IMR-90 (cell line): ENCODE data around the gene NR6A1. TPM values are rescaled to one million over a fixed set of nuclear protein-coding genes. Genes with fewer than 3 reads are reported as not detected.

Experiments used
- ATAC-seq: fragments of 200-7000 bp; cut with Tn5 transposase; 2 replicates; pipeline ENCODE4 v1.9.1; 2020; ENCODE audit warnings: low read depth, mild to moderate bottlenecking, moderate library complexity
- BruUV-seq: library from RNA; stranded (reverse); fragments of 400-500 nt; replicated peaks from 2 replicates; lab custom pipeline; 2021; lab: Mats Ljungman, UMichigan
- CTCF ChIA-PET: fragments of 300-600 bp; formaldehyde crosslinking; extraction: SDS; loops from one replicate; lab custom pipeline; 2021; ENCODE audit warnings: antibody characterized with exemption; lab: Yijun Ruan, JAX
- POLR2A ChIA-PET: fragments of 300-600 bp; sonication (Branson Sonifier 250); formaldehyde crosslinking; loops from one replicate; lab custom pipeline; 2022; ENCODE audit warnings: antibody characterized with exemption; ENCODE audit not compliant: unreplicated experiment; lab: Charles Lee
- DNase-seq: peaks from one replicate; pipeline ENCODE4 v3.0.0; 2013
- H2AFZ ChIP-seq: replicated peaks from 2 replicates; pipeline ENCODE3; 2013; ENCODE audit warnings: low read length, mild to moderate bottlenecking; ENCODE audit not compliant: poor library complexity
- H2AK5ac ChIP-seq: 2 replicates; pipeline ENCODE4 v1.6.1; 2013; ENCODE audit warnings: low read depth, low read length, inconsistent platforms
- H2AK9ac ChIP-seq: replicated peaks from 2 replicates; pipeline ENCODE3; 2013; ENCODE audit warnings: mild to moderate bottlenecking, low read depth, low read length, moderate library complexity; ENCODE audit not compliant: poor library complexity
- H2BK120ac ChIP-seq: 2 replicates; pipeline ENCODE4 v1.6.1; 2013; ENCODE audit warnings: low read depth, low read length, inconsistent platforms
- H2BK15ac ChIP-seq: 3 replicates; pipeline ENCODE4 v1.6.1; 2013; ENCODE audit warnings: low read depth, low read length, inconsistent platforms
- H2BK20ac ChIP-seq: 2 replicates; pipeline ENCODE4 v1.6.1; 2013; ENCODE audit warnings: low read depth, mild to moderate bottlenecking, inconsistent platforms, low read length, moderate library complexity
- H2BK5ac ChIP-seq: 2 replicates; pipeline ENCODE4 v1.6.1; 2013; ENCODE audit warnings: mild to moderate bottlenecking, low read depth, low read length, inconsistent platforms; ENCODE audit not compliant: poor library complexity, severe bottlenecking
- H3K14ac ChIP-seq: replicated peaks from 2 replicates; pipeline ENCODE4 v1.6.1; 2013; ENCODE audit warnings: low read depth, low read length, inconsistent platforms
- H3K18ac ChIP-seq: 2 replicates; pipeline ENCODE4 v1.6.1; 2013; ENCODE audit warnings: low read depth, low read length, control low read depth
- H3K23ac ChIP-seq: 2 replicates; pipeline ENCODE4 v1.6.1; 2013; ENCODE audit warnings: low read depth, low read length, inconsistent platforms
- H3K27ac ChIP-seq: 2 replicates; pipeline ENCODE4 v1.5.1; 2013; ENCODE audit warnings: mild to moderate bottlenecking, control low read depth, low read length; ENCODE audit not compliant: insufficient read depth
- H3K27me3 ChIP-seq: 2 replicates; pipeline ENCODE4 v1.6.1; 2013; ENCODE audit warnings: low read length; ENCODE audit not compliant: control insufficient read depth, insufficient read depth
- H3K36me3 ChIP-seq: 2 replicates; pipeline ENCODE4 v1.6.1; 2013; ENCODE audit warnings: low read length, mixed read lengths; ENCODE audit not compliant: control insufficient read depth, insufficient read depth
- H3K4ac ChIP-seq: 2 replicates; pipeline ENCODE4 v1.6.1; 2013; ENCODE audit warnings: low read depth, low read length, inconsistent platforms
- H3K4me1 ChIP-seq: 2 replicates; pipeline ENCODE4 v1.6.1; 2013; ENCODE audit warnings: low read length, mixed read lengths; ENCODE audit not compliant: control insufficient read depth, insufficient read depth
- H3K4me2 ChIP-seq: 2 replicates; pipeline ENCODE4 v1.6.1; 2013; ENCODE audit warnings: low read depth, mild to moderate bottlenecking, control low read depth, low read length, moderate library complexity
- H3K4me3 ChIP-seq: 2 replicates; pipeline ENCODE4 v1.5.1; 2013; ENCODE audit warnings: low read depth, mild to moderate bottlenecking, control low read depth, low read length, moderate library complexity; ENCODE audit not compliant: insufficient read depth
- H3K56ac ChIP-seq: 2 replicates; pipeline ENCODE4 v1.6.1; 2013; ENCODE audit warnings: low read length, inconsistent platforms; ENCODE audit not compliant: insufficient read depth; ENCODE audit errors: extremely low read depth
- H3K79me1 ChIP-seq, 2 experiments: 2 replicates each; pipeline ENCODE4 v1.6.1; 2013; ENCODE audit warnings: low read length in 2 of 2, inconsistent platforms in 1 of 2, low read depth in 1 of 2
- H3K9ac ChIP-seq: 2 replicates; pipeline ENCODE4 v1.6.1; 2013; ENCODE audit warnings: low read depth, low read length, control low read depth
- H3K9me1 ChIP-seq: 2 replicates; pipeline ENCODE4 v1.6.1; 2013; ENCODE audit warnings: low read length, inconsistent platforms; ENCODE audit not compliant: insufficient read depth
- H3K9me3 ChIP-seq: 2 replicates; pipeline ENCODE4 v1.6.1; 2013; ENCODE audit warnings: low read length; ENCODE audit not compliant: control insufficient read depth, insufficient read depth
- H4K20me1 ChIP-seq: 2 replicates; pipeline ENCODE4 v1.6.1; 2013; ENCODE audit warnings: low read length, inconsistent platforms; ENCODE audit not compliant: insufficient read depth
- H4K5ac ChIP-seq: 2 replicates; pipeline ENCODE4 v1.6.1; 2013; ENCODE audit warnings: mild to moderate bottlenecking, low read depth, low read length, control low read depth
- H4K8ac ChIP-seq, 2 experiments: 2 replicates each; pipeline ENCODE4 v1.6.1; 2013; ENCODE audit warnings: low read depth in 2 of 2, low read length in 2 of 2, control low read depth in 1 of 2, inconsistent platforms in 1 of 2
- H4K91ac ChIP-seq: 2 replicates; pipeline ENCODE4 v1.6.1; 2013; ENCODE audit warnings: low read depth, low read length, inconsistent platforms; ENCODE audit not compliant: insufficient read depth
- CEBPB ChIP-seq: IDR thresholded peaks from 2 replicates; pipeline ENCODE4 v1.6.1; 2012; ENCODE audit warnings: low read depth, low read length, improper control_type of control experiment
- CHD1 ChIP-seq: IDR thresholded peaks from 2 replicates; pipeline ENCODE4 v1.6.1; 2012; ENCODE audit warnings: low read depth, low read length, improper control_type of control experiment
- ELK1 ChIP-seq: fragments of 150-350 bp; IDR thresholded peaks from 2 replicates; pipeline ENCODE4 v1.6.1; 2016; ENCODE audit warnings: low read depth, mild to moderate bottlenecking, low read length, moderate library complexity, borderline replicate concordance
- MAFK ChIP-seq: IDR thresholded peaks from 2 replicates; pipeline ENCODE4 v1.6.1; 2012; ENCODE audit warnings: low read depth, low read length, improper control_type of control experiment
- MAZ ChIP-seq: IDR thresholded peaks from 2 replicates; pipeline ENCODE4 v1.6.1; 2012; ENCODE audit warnings: low read depth, mild to moderate bottlenecking, low read length, improper control_type of control experiment, moderate library complexity, borderline replicate concordance
- NFE2L2 ChIP-seq: fragments of 150-350 bp; IDR thresholded peaks from 2 replicates; pipeline ENCODE4 v1.6.1; 2016; ENCODE audit warnings: low read depth, mild to moderate bottlenecking, low read length
- whole genome bisulfite sequencing, 2 experiments: methylation state at CpG; one replicate each; pipeline versions ENCODE4 v1.1.5 to v1.1.7; 2013; ENCODE audit warnings: missing lambda C conversion rate in 2 of 2; ENCODE audit not compliant: insufficient read length in 1 of 2; ENCODE audit errors: extremely low coverage in 2 of 2; 5-methylcytosine and 5-hydroxymethylcytosine counted together
- dilution Hi-C: fragments of 300-500 bp; cut with HindIII; formaldehyde crosslinking; loops from one replicate; pipeline ENCODE4 v1.14.3; 2018; ENCODE audit warnings: low sequenced_read_pairs; ENCODE audit not compliant: unreplicated experiment
- in situ Hi-C: fragments of 300-500 bp; cut with MboI; formaldehyde crosslinking; loops from 3 replicates; pipeline ENCODE4 v1.14.3; 2019; ENCODE audit warnings: low sequenced_read_pairs, inconsistent platforms, mixed read lengths
- intact Hi-C: fragments of 100-400 bp; cut with micrococcal nuclease; formaldehyde crosslinking; loops from 2 replicates; pipeline ENCODE4 v1.10.0; 2022
- polyA plus RNA-seq, 3 experiments: library from polyadenylated mRNA; depleted of rRNA; stranded (reverse); fragments of >200 nt; gene quantifications; 2 replicates each; pipeline ENCODE4 v1.2.3, GENCODE V29; 2012; ENCODE audit warnings: low replicate concordance in 1 of 3
- total RNA-seq: library from RNA; depleted of rRNA; stranded (reverse); fragments of >200 nt; gene quantifications from 2 replicates; pipeline ENCODE4 v1.2.3, GENCODE V29; 2012

NR6A1 gene
- total and polyA plus RNA-seq, 2 of the 4 experiments (the other 2 are of a cell fraction): 0.14 to 0.36 TPM

- intact Hi-C loops: no loop called here
- H2BK20ac ChIP-seq: no peak overlapping the region
- no peak overlapping the region for H4K91ac ChIP-seq
- H3K4me2 ChIP-seq: no peak overlapping the region
- H3K79me1 ChIP-seq: no peaks in the 10 kb centered on the region
- H3K4ac ChIP-seq: no peak overlapping the region
- H3K27ac ChIP-seq: no peak overlapping the region
- ChIA-PET POLR2A (no interaction called here), CTCF (no interaction called here)
- H2AK9ac ChIP-seq: no peak overlapping the region
- H3K4me3 ChIP-seq: no peak overlapping the region
- no peak overlapping the region for H2BK15ac ChIP-seq
- H3K9me3 ChIP-seq: no peaks in the 10 kb centered on the region
- H2BK5ac ChIP-seq: no peak overlapping the region
- H3K9ac ChIP-seq: no peak overlapping the region
- no peak overlapping the region for H3K14ac ChIP-seq
- DNase-seq: no peak
- BruUV-seq: no TSS peak
- H3K9me1 ChIP-seq: 0 out of 2 replicates have a peak, but pooled peaks cover 3% of the 10 kb centered on the region
- dilution Hi-C loops: no loop called here
- H2AFZ ChIP-seq: peak overlapping the region; percentile 32
- no peak overlapping the region for H2AK5ac ChIP-seq
- H3K4me1 ChIP-seq: no peaks in the 10 kb centered on the region
- TF ChIP-seq MAFK: no peak
- TF ChIP-seq CEBPB: no peak
- TF ChIP-seq MAZ: no peak
- no peak for TF ChIP-seq ELK1
- no peak for TF ChIP-seq CHD1
- no peak for TF ChIP-seq NFE2L2
- H3K23ac ChIP-seq: no peak overlapping the region
- H3K56ac ChIP-seq: no peak overlapping the region
- WGBS, 2 experiments: 83% methylated on average over 7 of the region's 16 CpGs; no CpG with 5 or more reads in 1 of the 2 experiments
- in situ Hi-C loops: no loop called here
- H3K36me3 ChIP-seq: no peaks in the 10 kb centered on the region
- no peak for ATAC-seq
- peaks cover 77% of the 10 kb centered on the region for H3K27me3 ChIP-seq
- H4K20me1 ChIP-seq: no peaks in the 10 kb centered on the region
- H3K18ac ChIP-seq: no peak overlapping the region
- no peak overlapping the region for H4K8ac ChIP-seq
- no peak overlapping the region for H2BK120ac ChIP-seq
- no peak overlapping the region for H4K5ac ChIP-seq
These were observed 291.7 kb downstream of the NR6A1 start for GRCh38 chr9:124479371-124479770.
